HG03354 (cell line): ENCODE results near the gene MAP2K5.

Experiments
- ATAC-seq: cut with Tn5 transposase; IDR thresholded peaks from one replicate; pipeline ENCODE4 v1.9.1; 2021; ENCODE audit warnings: mild to moderate bottlenecking; ENCODE audit not compliant: unreplicated experiment, poor library complexity, severe bottlenecking

Gene MAP2K5

GRCh38 chr15:67809441-67809840 is 266.9 kb downstream of the MAP2K5 start:
- ATAC-seq = no peak

GRCh38 chr15:67809866-67810265 is 267.4 kb downstream of the MAP2K5 start:
- no peak for ATAC-seq

- no peak for ATAC-seq
These were observed 269.7 kb downstream of the MAP2K5 start for GRCh38 chr15:67812241-67812644.

GRCh38 chr15:67813104-67813634 is 270.7 kb downstream of the MAP2K5 start:
- ATAC-seq = no peak

- ATAC-seq = no peak
These were observed 272.6 kb downstream of the MAP2K5 start for GRCh38 chr15:67815036-67815592.

GRCh38 chr15:67816668-67817067 is 274.2 kb downstream of the MAP2K5 start:
- ATAC-seq = no peak

- ATAC-seq = no peak
These were observed 276.0 kb downstream of the MAP2K5 start for GRCh38 chr15:67818464-67818863.

GRCh38 chr15:67819636-67820035 is 277.1 kb downstream of the MAP2K5 start:
- ATAC-seq = no peak

GRCh38 chr15:67820122-67820991 is 277.9 kb downstream of the MAP2K5 start:
- ATAC-seq = no peak

- ATAC-seq = no peak
These were observed 278.7 kb downstream of the MAP2K5 start for GRCh38 chr15:67820992-67821783.

GRCh38 chr15:67821784-67822440 is 279.4 kb downstream of the MAP2K5 start:
- ATAC-seq = no peak

- no peak for ATAC-seq
These were observed 280.2 kb downstream of the MAP2K5 start for GRCh38 chr15:67822537-67823313.

- no peak for ATAC-seq
These were observed 281.1 kb downstream of the MAP2K5 start for GRCh38 chr15:67823314-67824196.

- no peak for ATAC-seq
These were observed 281.9 kb downstream of the MAP2K5 start for GRCh38 chr15:67824197-67824968.

GRCh38 chr15:67824976-67825880 is 282.7 kb downstream of the MAP2K5 start, which contains the start of gene SKOR1:
SKOR1 (plus strand) TSS chr15:67825509; CDS start chr15:67825603, 94 bp downstream.
- ATAC-seq = no peak
